Endothelial cell of umbilical vein (primary cell): ENCODE data around the gene PFKFB1. TPM values are rescaled to one million over a fixed set of nuclear protein-coding genes. Genes with fewer than 3 reads are reported as not detected.

ENCODE experiments used
- BruUV-seq: library from RNA; stranded (reverse); fragments of 400-500 nt; replicated peaks from 2 replicates; lab custom pipeline; 2021; lab: Mats Ljungman, UMichigan
- CTCF ChIA-PET: fragments of 300-600, 350-600 bp; sonication (Branson Sonifier 250); formaldehyde crosslinking; loops from one replicate; lab custom pipeline; 2021; ENCODE audit warnings: antibody characterized with exemption, inconsistent platforms; lab: Charles Lee
- POLR2A ChIA-PET: fragments of 300-600, 350-600 bp; sonication (Branson Sonifier 250); formaldehyde crosslinking; loops from one replicate; lab custom pipeline; 2021; ENCODE audit warnings: antibody characterized with exemption, inconsistent platforms; lab: Charles Lee
- DNase-seq: peaks from one replicate; pipeline ENCODE4 v3.0.0-alpha.2; 2011; ENCODE audit warnings: low read depth, low spot score
- FAIRE-seq: peaks from 2 replicates; lab custom pipeline; 2011; peaks lifted over from hg19 to GRCh38; lab: Jason Lieb, UNC
- H2AFZ ChIP-seq: 2 replicates; pipeline ENCODE4 v1.6.0; 2012; ENCODE audit warnings: low read depth, low read length, control low read depth, inconsistent platforms
- H3K27ac ChIP-seq: 2 replicates; pipeline ENCODE4 v1.5.1; 2011; ENCODE audit warnings: low read depth, mild to moderate bottlenecking, control low read depth, low read length, moderate library complexity; ENCODE audit not compliant: insufficient read depth
- H3K27me3 ChIP-seq, 2 experiments: 2 replicates each; pipeline versions ENCODE4 v1.6.0 to v1.6.1; 2011; ENCODE audit warnings: low read length in 2 of 2, mixed read lengths in 1 of 2; ENCODE audit not compliant: control insufficient read depth in 2 of 2, insufficient read depth in 2 of 2
- H3K36me3 ChIP-seq, 2 experiments: 2 replicates in 1 of 2; 3 replicates in 1 of 2; pipeline ENCODE4 v1.5.1; 2011; ENCODE audit warnings: low read length in 2 of 2, mild to moderate bottlenecking in 1 of 2, moderate library complexity in 1 of 2; ENCODE audit not compliant: control insufficient read depth in 2 of 2, insufficient read depth in 2 of 2; ENCODE audit errors: extremely low read depth in 1 of 2
- H3K4me1 ChIP-seq: 3 replicates; pipeline ENCODE4 v1.5.1; 2011; ENCODE audit warnings: mild to moderate bottlenecking, low read length; ENCODE audit not compliant: control insufficient read depth, insufficient read depth; ENCODE audit errors: extremely low read depth
- H3K4me2 ChIP-seq: 2 replicates; pipeline ENCODE4 v1.6.1; 2011; ENCODE audit warnings: low read length, control low read depth, mixed read lengths; ENCODE audit not compliant: insufficient read depth
- H3K4me3 ChIP-seq, 3 experiments: fragments of 200-600 bp in 1 of 3; sonication (generic), shearing (Covaris generic) in 1 of 3; replicated peaks in 1 of 3; 2 replicates each; pipeline ENCODE4 v1.5.1; 2011 to 2016; ENCODE audit warnings: control low read depth in 3 of 3, low read length in 3 of 3, mild to moderate bottlenecking in 2 of 3, inconsistent platforms in 1 of 3, low read depth in 1 of 3, moderate library complexity in 1 of 3; ENCODE audit not compliant: insufficient read depth in 1 of 3
- H3K79me2 ChIP-seq: 2 replicates; pipeline ENCODE4 v1.6.0; 2012; ENCODE audit warnings: low read length, inconsistent platforms; ENCODE audit not compliant: control insufficient read depth, insufficient read depth
- H3K9ac ChIP-seq: replicated peaks from 2 replicates; pipeline ENCODE3; 2011; ENCODE audit warnings: low read length, control low read depth; ENCODE audit not compliant: insufficient read depth; ENCODE audit errors: extremely low read depth
- H3K9me1 ChIP-seq: replicated peaks from 3 replicates; pipeline ENCODE4 v1.6.0; 2011; ENCODE audit warnings: mild to moderate bottlenecking, low read length; ENCODE audit not compliant: control insufficient read depth, insufficient read depth; ENCODE audit errors: extremely low read depth
- H3K9me3 ChIP-seq: replicated peaks from 2 replicates; pipeline ENCODE4 v1.5.1; 2012; ENCODE audit warnings: low read length, inconsistent platforms; ENCODE audit not compliant: control insufficient read depth, insufficient read depth
- H4K20me1 ChIP-seq: replicated peaks from 2 replicates; pipeline ENCODE3; 2011; ENCODE audit warnings: mild to moderate bottlenecking, low read length; ENCODE audit not compliant: control insufficient read depth, insufficient read depth; ENCODE audit errors: extremely low read depth
- JUN ChIP-seq: IDR thresholded peaks from 2 replicates; pipeline ENCODE4 v1.6.1; 2011; ENCODE audit warnings: borderline replicate concordance, low read depth; ENCODE audit not compliant: insufficient read length, insufficient read depth
- MYC ChIP-seq: IDR thresholded peaks from one replicate; pipeline ENCODE4 v1.6.1; 2011; ENCODE audit warnings: mild to moderate bottlenecking, low read depth, low read length
- POLR2A ChIP-seq: IDR thresholded peaks from 2 replicates; pipeline ENCODE4 v1.6.1; 2012; ENCODE audit warnings: low read depth, mild to moderate bottlenecking, control low read depth, low read length
- POLR2AphosphoS5 ChIP-seq: IDR thresholded peaks from 2 replicates; pipeline ENCODE4 v1.6.1; 2012; ENCODE audit warnings: low read depth, mild to moderate bottlenecking, control low read depth, low read length, moderate library complexity; ENCODE audit not compliant: insufficient read depth
- dilution Hi-C: fragments of 300-500 bp; cut with MboI; formaldehyde crosslinking; loops from one replicate; pipeline ENCODE4 v1.15.0; 2019; ENCODE audit warnings: low sequenced_read_pairs; ENCODE audit not compliant: extremely low pct_ligation_motif_present
- intact Hi-C: fragments of 100-400 bp; cut with micrococcal nuclease; formaldehyde crosslinking; loops from one replicate; pipeline ENCODE4 v1.10.0; 2022
- polyA plus RNA-seq, 4 experiments: library from polyadenylated mRNA; depleted of rRNA in 3 of 4; stranded (reverse) in 3 of 4; unstranded in 1 of 4; fragments of >200 nt; gene quantifications; 2 replicates each; pipeline versions ENCODE4 v1.2.1 to v1.2.3, GENCODE V29; 2011 to 2012; ENCODE audit warnings: missing spikeins in 1 of 4
- total RNA-seq: library from RNA; stranded (reverse); gene quantifications from 2 replicates; pipeline ENCODE4 v1.2.3, GENCODE V29; 2021
- TF ChIP-seq, protein P1 (sequence below): IDR thresholded peaks from 2 replicates; pipeline ENCODE4 v1.6.1; 2011; ENCODE audit not compliant: insufficient read depth, insufficient read length

Gene PFKFB1
- total and polyA plus RNA-seq, 2 donors (not counting 3 experiments of a cell fraction or from before 2014, with no cell fraction given), result 0.18 to 0.20 TPM

- Histone ChIP-seq H3K9ac (no peak overlapping the region), H3K36me3 (no peaks in the 10 kb centered on the region), H3K4me3 (no peak overlapping the region), H3K79me2 (no peaks in the 10 kb centered on the region), H3K4me1 (no peaks in the 10 kb centered on the region), H3K9me1 (no peaks in the 10 kb centered on the region), H4K20me1 (no peaks in the 10 kb centered on the region), H3K27ac (no peak overlapping the region), H2AFZ (no peak overlapping the region), H3K9me3 (no peaks in the 10 kb centered on the region), H3K4me2 (no peak overlapping the region), H3K27me3 (no peaks in the 10 kb centered on the region)
- intact Hi-C loops (no loop called here), dilution Hi-C loops (no loop called here)
- FAIRE-seq (no peak), DNase-seq (no peak)
- ChIA-PET POLR2A (no interaction called here), CTCF (no interaction called here)
- no peak for TF ChIP-seq MYC
- no peak for TF ChIP-seq POLR2AphosphoS5
- no TSS peak for BruUV-seq
Measured at GRCh38 chrX:54964766-54965497, 29.1 kb downstream of the PFKFB1 start.

DNA sequence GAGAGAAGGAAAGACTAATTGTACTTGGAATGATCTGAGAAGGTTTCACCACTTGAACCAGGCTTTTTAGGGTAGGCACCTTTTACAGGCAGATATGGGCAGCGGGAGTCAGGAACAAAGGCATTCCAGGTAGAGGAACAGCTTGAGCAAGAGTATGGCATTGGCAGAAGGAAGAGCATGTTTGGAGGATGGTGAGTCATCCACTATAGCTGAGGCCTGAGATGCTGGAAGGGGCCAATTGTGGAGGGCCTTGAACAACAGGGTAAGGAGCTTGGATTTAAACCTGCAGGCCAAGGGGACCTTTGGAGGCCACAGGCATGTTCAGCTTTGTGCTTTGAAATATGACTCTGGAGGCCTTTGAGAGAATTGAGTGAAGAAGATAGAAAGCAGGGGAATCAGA lies 32.2 kb downstream of the PFKFB1 start:
- Histone ChIP-seq H3K27ac (no peak overlapping the region), H3K4me3 (no peak overlapping the region), H3K4me1 (no peaks in the 10 kb centered on the region), H2AFZ (no peak overlapping the region), H3K9ac (no peak overlapping the region), H3K79me2 (no peaks in the 10 kb centered on the region), H3K36me3 (no peaks in the 10 kb centered on the region), H3K27me3 (no peaks in the 10 kb centered on the region), H3K9me3 (no peaks in the 10 kb centered on the region), H3K4me2 (no peak overlapping the region), H3K9me1 (no peaks in the 10 kb centered on the region), H4K20me1 (no peaks in the 10 kb centered on the region)
- BruUV-seq, result no TSS peak
- POLR2A ChIA-PET, result no interaction called here
- CTCF ChIA-PET, result no interaction called here
- FAIRE-seq, result no peak
- DNase-seq, result no peak
- intact Hi-C loops (no loop called here), dilution Hi-C loops (no loop called here)
- no peak for TF ChIP-seq POLR2A
- TF ChIP-seq, protein P1, sequence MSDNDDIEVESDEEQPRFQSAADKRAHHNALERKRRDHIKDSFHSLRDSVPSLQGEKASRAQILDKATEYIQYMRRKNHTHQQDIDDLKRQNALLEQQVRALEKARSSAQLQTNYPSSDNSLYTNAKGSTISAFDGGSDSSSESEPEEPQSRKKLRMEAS, result no peak
- no peak for TF ChIP-seq JUN
